A549 (cell line): ENCODE results near the gene MYO7A.

Experiments
- CHD2 ChIP-seq: fragments of 150-350 bp; IDR thresholded peaks from 2 replicates; pipeline ENCODE4 v1.6.1; 2014; ENCODE audit warnings: low read length; ENCODE audit not compliant: partially characterized antibody
- CTCF ChIP-seq: fragments of >200 bp; sonication (Bioruptor Twin); formaldehyde crosslinking; IDR thresholded peaks from 3 replicates; pipeline ENCODE4 v1.5.1; 2016
- HOXA7 ChIP-seq: fragments of 250-450 bp; sonication (Bioruptor Pico); IDR thresholded peaks from 2 replicates; pipeline ENCODE4 v1.5.0; 2020; ENCODE audit warnings: mild to moderate bottlenecking, moderate library complexity
- MAFK ChIP-seq: fragments of 450-650 bp; IDR thresholded peaks from 2 replicates; pipeline ENCODE4 v1.6.1; 2014; ENCODE audit not compliant: partially characterized antibody
- MAZ ChIP-seq: fragments of 150-350 bp; IDR thresholded peaks from 2 replicates; pipeline ENCODE4 v1.6.1; 2014; ENCODE audit warnings: antibody characterized with exemption, low read depth, low read length, borderline replicate concordance
- NR3C1 ChIP-seq: fragments of >200 bp; sonication (Bioruptor Twin); formaldehyde crosslinking; IDR thresholded peaks from 3 replicates; pipeline ENCODE4 v1.6.1; 2017
- PHF8 ChIP-seq: fragments of 200-600 bp; sonication (generic); IDR thresholded peaks from 2 replicates; pipeline ENCODE4 v1.6.1; 2016; ENCODE audit warnings: low read depth, mild to moderate bottlenecking, antibody characterized with exemption, moderate library complexity, borderline replicate concordance

- TF ChIP-seq PHF8: no peak
- no peak for TF ChIP-seq CTCF
- TF ChIP-seq NR3C1: no peak
- TF ChIP-seq CHD2: no peak
- no peak for TF ChIP-seq HOXA7
- no peak for TF ChIP-seq MAFK
- no peak for TF ChIP-seq MAZ
Observed at GRCh38 chr11:77087723-77088225, 40.3 kb upstream of the MYO7A start.
